Panc1 (cell line): ENCODE measurements around the gene GALNT4. TPM values are rescaled to one million over a fixed set of nuclear protein-coding genes. Genes with fewer than 3 reads are reported as not detected.

ENCODE experiments used
- ATAC-seq: fragments of 200-7000 bp; cut with Tn5 transposase; 2 replicates; pipeline ENCODE4 v1.9.1; 2020; ENCODE audit warnings: mild to moderate bottlenecking, moderate library complexity
- BruUV-seq: library from RNA; stranded (reverse); fragments of 400-500 nt; replicated peaks from 2 replicates; lab custom pipeline; 2021; lab: Mats Ljungman, UMichigan
- CTCF ChIA-PET: fragments of 300-600 bp; sonication (Branson Sonifier 250); formaldehyde crosslinking; loops from one replicate; lab custom pipeline; 2022; ENCODE audit warnings: antibody characterized with exemption; lab: Charles Lee
- POLR2A ChIA-PET: fragments of 300-600 bp; sonication (Branson Sonifier 250); formaldehyde crosslinking; loops from one replicate; lab custom pipeline; 2022; ENCODE audit warnings: antibody characterized with exemption; lab: Charles Lee
- DNase-seq: peaks from one replicate; pipeline ENCODE4 v3.0.0-alpha.2; 2010; ENCODE audit warnings: low read depth, low spot score
- H3K27ac ChIP-seq: 2 replicates; pipeline ENCODE4 v1.5.1; 2011; ENCODE audit warnings: mild to moderate bottlenecking, low read length, inconsistent platforms
- H3K27me3 ChIP-seq: fragments of 200-500 bp; sonication (Bioruptor generic); 2 replicates; pipeline ENCODE4 v1.6.0; 2014; ENCODE audit warnings: low read length, inconsistent platforms; ENCODE audit not compliant: control insufficient read depth, insufficient read depth
- H3K36me3 ChIP-seq: fragments of 200-500 bp; sonication (Bioruptor generic); 2 replicates; pipeline ENCODE4 v1.5.1; 2014; ENCODE audit warnings: inconsistent platforms, mild to moderate bottlenecking, low read length, moderate library complexity; ENCODE audit not compliant: control insufficient read depth, insufficient read depth
- H3K4me1 ChIP-seq: 2 replicates; pipeline ENCODE4 v1.5.1; 2011; ENCODE audit warnings: inconsistent platforms, mild to moderate bottlenecking, low read length, moderate library complexity; ENCODE audit not compliant: control insufficient read depth, insufficient read depth
- H3K4me3 ChIP-seq, 2 experiments: 2 replicates each; pipeline ENCODE4 v1.5.1; 2011 to 2012; ENCODE audit warnings: low read depth in 2 of 2, low read length in 2 of 2, mild to moderate bottlenecking in 2 of 2, inconsistent platforms in 1 of 2, moderate library complexity in 1 of 2
- H3K9me3 ChIP-seq: fragments of 200-500 bp; sonication (Bioruptor generic); 2 replicates; pipeline ENCODE4 v1.5.1; 2014; ENCODE audit warnings: low read depth, mild to moderate bottlenecking, inconsistent platforms, low read length, moderate library complexity; ENCODE audit not compliant: control insufficient read depth, insufficient read depth
- CTCF ChIP-seq: fragments of 450-650 bp; IDR thresholded peaks from 2 replicates; pipeline ENCODE4 v1.5.1; 2017; ENCODE audit warnings: mild to moderate bottlenecking
- POLR2AphosphoS5 ChIP-seq: IDR thresholded peaks from 2 replicates; pipeline ENCODE4 v1.6.1; 2012; ENCODE audit warnings: mild to moderate bottlenecking, low read depth, low read length, moderate library complexity
- REST ChIP-seq, 2 experiments: IDR thresholded peaks; 2 replicates each; pipeline ENCODE4 v1.6.1; 2011 to 2012; ENCODE audit warnings: low read depth in 2 of 2, control low read depth in 1 of 2, low read length in 1 of 2, mild to moderate bottlenecking in 1 of 2, moderate library complexity in 1 of 2; ENCODE audit not compliant: insufficient read depth in 1 of 2
- SIN3A ChIP-seq: IDR thresholded peaks from 2 replicates; pipeline ENCODE4 v1.6.1; 2012; ENCODE audit warnings: low read depth, mild to moderate bottlenecking, low read length, moderate library complexity, borderline replicate concordance; ENCODE audit not compliant: insufficient read depth
- TCF7L2 ChIP-seq: IDR thresholded peaks from 2 replicates; pipeline ENCODE4 v1.6.1; 2011; ENCODE audit warnings: mild to moderate bottlenecking, low read depth, low read length, inconsistent platforms
- in situ Hi-C: cut with HindIII; loops from 2 replicates; pipeline ENCODE4 v1.10.0; 2016; ENCODE audit warnings: low sequenced_read_pairs, low pct_unique_long_range_greater_than_20kb
- intact Hi-C: fragments of 100-400 bp; cut with micrococcal nuclease; formaldehyde crosslinking; loops from one replicate; pipeline ENCODE4 v1.10.0; 2022; ENCODE audit not compliant: unreplicated experiment
- total RNA-seq: library from RNA; stranded (reverse); gene quantifications from one replicate; pipeline ENCODE4 v1.2.1, GENCODE V29; 2021; ENCODE audit not compliant: unreplicated experiment

GALNT4 gene
- total RNA-seq, 1 experiment from 2014 or later = 5.1 TPM

GRCh38 chr12:89565002-89565401, 40.4 kb upstream of the GALNT4 start:
- CTCF ChIA-PET = no interaction called here
- no peak for ATAC-seq
- Histone ChIP-seq H3K27ac (no peak overlapping the region), H3K9me3 (no peaks in the 10 kb centered on the region), H3K27me3 (no peaks in the 10 kb centered on the region), H3K36me3 (no peaks in the 10 kb centered on the region), H3K4me3 (no peak overlapping the region), H3K4me1 (no peaks in the 10 kb centered on the region)
- POLR2A ChIA-PET = no interaction called here
- no peak for DNase-seq
- in situ Hi-C loops = no loop called here
- intact Hi-C loops = no loop called here
- no TSS peak for BruUV-seq
- TF ChIP-seq REST (IDR thresholded peaks at IDR 0.05; ENCODE audit: insufficient read depth in 1 of 2, low read depth in 2 of 2, low read length in 1 of 2) (no peak), SIN3A (no peak), CTCF (no peak), POLR2AphosphoS5 (no peak), TCF7L2 (no peak)

- CTCF ChIA-PET = no interaction called here
- ATAC-seq = no peak
- intact Hi-C loops (no loop called here), in situ Hi-C loops (no loop called here)
- no peak overlapping the region for H3K4me3 ChIP-seq
- H3K36me3 ChIP-seq = no peaks in the 10 kb centered on the region
- no peak for DNase-seq
- H3K27ac ChIP-seq = no peak overlapping the region
- BruUV-seq = no TSS peak
- H3K27me3 ChIP-seq = no peaks in the 10 kb centered on the region
- H3K4me1 ChIP-seq = no peaks in the 10 kb centered on the region
- no peaks in the 10 kb centered on the region for H3K9me3 ChIP-seq
- POLR2A ChIA-PET = no interaction called here
- TF ChIP-seq SIN3A = no peak
- no peak for TF ChIP-seq TCF7L2
- no peak for TF ChIP-seq REST (IDR thresholded peaks at IDR 0.05; ENCODE audit: insufficient read depth in 1 of 2, low read depth in 2 of 2, low read length in 1 of 2)
- TF ChIP-seq CTCF = no peak
- no peak for TF ChIP-seq POLR2AphosphoS5
Measured at GRCh38 chr12:89559753-89560152, 35.2 kb upstream of the GALNT4 start.
